ENCODE measurements around the gene ARHGDIB. TPM values are rescaled to one million over a fixed set of nuclear protein-coding genes. Genes with fewer than 3 reads are reported as not detected.

The ARHGDIB gene
- total RNA-seq, 1 donor from 2014 or later = 19.0 TPM

DNA sequence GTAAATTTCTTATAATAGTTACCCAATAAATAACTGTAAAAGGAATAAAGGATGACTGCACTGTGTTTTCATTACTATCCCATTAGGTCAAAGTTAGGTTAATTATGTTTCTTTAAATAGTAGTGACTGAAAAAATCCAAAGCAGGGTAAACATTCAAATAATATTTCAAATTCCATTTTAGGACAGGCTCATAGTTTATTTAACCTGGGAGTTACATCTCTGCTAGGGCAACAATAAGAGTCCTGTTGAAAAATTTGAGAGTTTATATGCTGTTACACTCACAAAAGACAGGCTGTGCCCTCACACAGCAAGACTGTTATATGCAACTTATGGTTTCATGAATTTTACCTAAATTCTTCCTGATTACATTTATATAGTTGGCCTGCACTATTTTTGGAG is 31.1 kb downstream of the ARHGDIB start:
- no peak for FAIRE-seq
- H3K36me3 ChIP-seq (ENCODE audit: insufficient read depth, low read length) = no peaks in the 10 kb centered on the region
- no peaks in the 10 kb centered on the region for H3K36me3 Mint-ChIP-seq (ENCODE audit: low read depth, unreplicated experiment)
- no peak overlapping the region for H3K4me2 ChIP-seq (ENCODE audit: low read length)
- no peak overlapping the region for H3K27ac ChIP-seq (ENCODE audit: low read depth, low read length)
- no peak overlapping the region for H2AFZ ChIP-seq (ENCODE audit: low read depth, low read length)
- H3K9me3 ChIP-seq (ENCODE audit: insufficient read depth, low read depth, low read length) = no peaks in the 10 kb centered on the region
- no peak overlapping the region for H3K27ac Mint-ChIP-seq (ENCODE audit: unreplicated experiment)
- H3K27me3 ChIP-seq (ENCODE audit: insufficient read depth, low read length) = no peaks in the 10 kb centered on the region
- no peak overlapping the region for H3K4me3 ChIP-seq (ENCODE audit: insufficient read depth, low read depth, low read length)
- H4K20me1 ChIP-seq (ENCODE audit: insufficient read depth, low read length) = no peaks in the 10 kb centered on the region
- H3K4me3 Mint-ChIP-seq (ENCODE audit: unreplicated experiment) = no peak overlapping the region
- H3K79me2 ChIP-seq (ENCODE audit: insufficient read depth, low read length) = no peaks in the 10 kb centered on the region
- DNase-seq (ENCODE audit: low read depth) = peak; percentile 15
- no peaks in the 10 kb centered on the region for H3K4me1 ChIP-seq (ENCODE audit: insufficient read depth, low read length)
- H3K27me3 Mint-ChIP-seq (ENCODE audit: low read depth, unreplicated experiment) = no peaks in the 10 kb centered on the region
- H3K4me1 Mint-ChIP-seq (ENCODE audit: low read depth, unreplicated experiment) = peaks cover 4% of the 10 kb centered on the region
- TF ChIP-seq, protein P1, sequence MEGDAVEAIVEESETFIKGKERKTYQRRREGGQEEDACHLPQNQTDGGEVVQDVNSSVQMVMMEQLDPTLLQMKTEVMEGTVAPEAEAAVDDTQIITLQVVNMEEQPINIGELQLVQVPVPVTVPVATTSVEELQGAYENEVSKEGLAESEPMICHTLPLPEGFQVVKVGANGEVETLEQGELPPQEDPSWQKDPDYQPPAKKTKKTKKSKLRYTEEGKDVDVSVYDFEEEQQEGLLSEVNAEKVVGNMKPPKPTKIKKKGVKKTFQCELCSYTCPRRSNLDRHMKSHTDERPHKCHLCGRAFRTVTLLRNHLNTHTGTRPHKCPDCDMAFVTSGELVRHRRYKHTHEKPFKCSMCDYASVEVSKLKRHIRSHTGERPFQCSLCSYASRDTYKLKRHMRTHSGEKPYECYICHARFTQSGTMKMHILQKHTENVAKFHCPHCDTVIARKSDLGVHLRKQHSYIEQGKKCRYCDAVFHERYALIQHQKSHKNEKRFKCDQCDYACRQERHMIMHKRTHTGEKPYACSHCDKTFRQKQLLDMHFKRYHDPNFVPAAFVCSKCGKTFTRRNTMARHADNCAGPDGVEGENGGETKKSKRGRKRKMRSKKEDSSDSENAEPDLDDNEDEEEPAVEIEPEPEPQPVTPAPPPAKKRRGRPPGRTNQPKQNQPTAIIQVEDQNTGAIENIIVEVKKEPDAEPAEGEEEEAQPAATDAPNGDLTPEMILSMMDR (IDR thresholded peaks at IDR 0.05; ENCODE audit: insufficient read depth, low read depth, low read length) = no peak
- no peak for TF ChIP-seq EZH2 (IDR thresholded peaks at IDR 0.05; ENCODE audit: insufficient read depth, low read length)
- H3K9ac ChIP-seq (ENCODE audit: low read length) = no peak overlapping the region
- H3K9me3 Mint-ChIP-seq (ENCODE audit: unreplicated experiment) = no peaks in the 10 kb centered on the region

DNA sequence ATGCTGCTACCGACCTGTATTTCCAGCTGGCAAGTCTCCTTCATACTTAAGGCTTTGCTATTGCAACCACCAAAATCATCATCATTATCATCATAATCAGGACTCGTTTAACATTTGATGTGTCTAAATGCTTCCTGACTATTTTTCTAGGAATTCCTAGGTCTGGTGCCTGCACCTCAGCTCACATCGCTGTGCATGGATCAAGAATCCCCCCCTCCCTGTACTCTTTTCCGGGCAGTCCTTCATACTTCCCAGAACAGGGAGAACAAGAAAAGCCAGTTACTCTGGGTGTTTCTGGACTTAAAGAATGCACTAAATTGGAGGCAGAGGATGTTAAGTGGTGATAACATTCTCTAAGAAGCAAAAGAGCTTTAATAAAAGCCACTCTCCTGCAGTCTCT is 32.5 kb downstream of the ARHGDIB start:
- no peaks in the 10 kb centered on the region for H4K20me1 ChIP-seq (ENCODE audit: insufficient read depth, low read length)
- H3K27ac ChIP-seq (ENCODE audit: low read depth, low read length) = no peak overlapping the region
- Mint-ChIP-seq H3K9me3 (ENCODE audit: unreplicated experiment) (no peaks in the 10 kb centered on the region), H3K27me3 (ENCODE audit: low read depth, unreplicated experiment) (no peaks in the 10 kb centered on the region), H3K36me3 (ENCODE audit: low read depth, unreplicated experiment) (no peaks in the 10 kb centered on the region), H3K4me3 (ENCODE audit: unreplicated experiment) (no peak overlapping the region), H3K4me1 (ENCODE audit: low read depth, unreplicated experiment) (no peaks in the 10 kb centered on the region), H3K27ac (ENCODE audit: unreplicated experiment) (no peak overlapping the region)
- no peaks in the 10 kb centered on the region for H3K4me1 ChIP-seq (ENCODE audit: insufficient read depth, low read length)
- no peaks in the 10 kb centered on the region for H3K9me3 ChIP-seq (ENCODE audit: insufficient read depth, low read depth, low read length)
- H3K79me2 ChIP-seq (ENCODE audit: insufficient read depth, low read length) = no peaks in the 10 kb centered on the region
- no peak overlapping the region for H3K4me3 ChIP-seq (ENCODE audit: insufficient read depth, low read depth, low read length)
- TF ChIP-seq, protein P1 (IDR thresholded peaks at IDR 0.05; ENCODE audit: insufficient read depth, low read depth, low read length) = no peak
- no peak for TF ChIP-seq EZH2 (IDR thresholded peaks at IDR 0.05; ENCODE audit: insufficient read depth, low read length)
- no peak overlapping the region for H3K9ac ChIP-seq (ENCODE audit: low read length)
- DNase-seq (ENCODE audit: low read depth) (peak; percentile 18), FAIRE-seq (no peak)
- no peaks in the 10 kb centered on the region for H3K27me3 ChIP-seq (ENCODE audit: insufficient read depth, low read length)
- no peak overlapping the region for H2AFZ ChIP-seq (ENCODE audit: low read depth, low read length)
- H3K4me2 ChIP-seq (ENCODE audit: low read length) = no peak overlapping the region
- H3K36me3 ChIP-seq (ENCODE audit: insufficient read depth, low read length) = no peaks in the 10 kb centered on the region

DNA sequence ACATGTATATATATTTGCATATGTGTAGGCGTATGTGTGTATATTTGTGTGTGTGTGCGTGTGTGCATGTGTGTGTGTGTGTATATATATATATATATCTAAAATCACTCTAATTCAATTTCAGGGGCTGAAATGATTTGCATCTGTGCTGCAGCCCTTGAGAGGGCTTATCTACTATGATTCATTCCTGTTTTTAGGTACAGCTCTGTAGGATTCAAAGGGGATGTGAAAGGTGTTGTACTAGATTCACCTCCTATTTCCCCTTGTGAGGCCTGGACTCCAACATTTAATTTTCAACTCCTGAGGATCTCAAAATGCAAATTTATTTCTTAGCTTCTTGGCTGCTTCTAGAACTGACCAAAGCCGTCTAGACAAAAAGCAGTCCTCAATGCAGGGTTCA is 34.1 kb downstream of the ARHGDIB start:
- H3K36me3 ChIP-seq (ENCODE audit: insufficient read depth, low read length) = no peaks in the 10 kb centered on the region
- no peaks in the 10 kb centered on the region for H4K20me1 ChIP-seq (ENCODE audit: insufficient read depth, low read length)
- H3K9me3 Mint-ChIP-seq (ENCODE audit: unreplicated experiment) = no peaks in the 10 kb centered on the region
- no peak for DNase-seq (ENCODE audit: low read depth)
- FAIRE-seq = no peak
- H3K4me3 ChIP-seq (ENCODE audit: insufficient read depth, low read depth, low read length) = no peak overlapping the region
- H3K4me1 ChIP-seq (ENCODE audit: insufficient read depth, low read length) = no peaks in the 10 kb centered on the region
- no peak overlapping the region for H2AFZ ChIP-seq (ENCODE audit: low read depth, low read length)
- H3K4me1 Mint-ChIP-seq (ENCODE audit: low read depth, unreplicated experiment) = no peaks in the 10 kb centered on the region
- no peak overlapping the region for H3K4me2 ChIP-seq (ENCODE audit: low read length)
- no peak for TF ChIP-seq EZH2 (IDR thresholded peaks at IDR 0.05; ENCODE audit: insufficient read depth, low read length)
- TF ChIP-seq, protein P1 (IDR thresholded peaks at IDR 0.05; ENCODE audit: insufficient read depth, low read depth, low read length) = no peak
- no peaks in the 10 kb centered on the region for H3K9me3 ChIP-seq (ENCODE audit: insufficient read depth, low read depth, low read length)
- no peak overlapping the region for H3K4me3 Mint-ChIP-seq (ENCODE audit: unreplicated experiment)
- H3K9ac ChIP-seq (ENCODE audit: low read length) = no peak overlapping the region
- no peaks in the 10 kb centered on the region for H3K27me3 Mint-ChIP-seq (ENCODE audit: low read depth, unreplicated experiment)
- no peaks in the 10 kb centered on the region for H3K27me3 ChIP-seq (ENCODE audit: insufficient read depth, low read length)
- H3K79me2 ChIP-seq (ENCODE audit: insufficient read depth, low read length) = no peaks in the 10 kb centered on the region
- H3K36me3 Mint-ChIP-seq (ENCODE audit: low read depth, unreplicated experiment) = no peaks in the 10 kb centered on the region
- no peak overlapping the region for H3K27ac ChIP-seq (ENCODE audit: low read depth, low read length)
- H3K27ac Mint-ChIP-seq (ENCODE audit: unreplicated experiment) = no peak overlapping the region

Measured in astrocyte (in vitro differentiated cells and primary cell).